LNCAP (cell line): Measurements from ENCODE around the gene NIPSNAP2.

Experiments used
- CTCF ChIP-seq: fragments of 450-650 bp; IDR thresholded peaks from 2 replicates; pipeline ENCODE4 v1.5.1; 2017; ENCODE audit warnings: mild to moderate bottlenecking

Gene NIPSNAP2

GRCh38 chr7:56048245-56048644 lies 83.9 kb downstream of the NIPSNAP2 start:
- TF ChIP-seq CTCF: no peak
